Measurements from ENCODE around the gene KCNK5.

The KCNK5 gene

GRCh38 chr6:39224523-39225182 is 4.6 kb downstream of the KCNK5 start:
- H3K27ac ChIP-seq (ENCODE audit: low read depth, low read length) = no peak overlapping the region
- H3K27me3 ChIP-seq (ENCODE audit: control insufficient read depth in 1 of 2, insufficient read depth in 2 of 2, low read length in 2 of 2) = peaks cover 3 to 27% of the 10 kb centered on the region in 2 donors
- H3K9ac ChIP-seq (ENCODE audit: low read length) = no peak overlapping the region

DNA sequence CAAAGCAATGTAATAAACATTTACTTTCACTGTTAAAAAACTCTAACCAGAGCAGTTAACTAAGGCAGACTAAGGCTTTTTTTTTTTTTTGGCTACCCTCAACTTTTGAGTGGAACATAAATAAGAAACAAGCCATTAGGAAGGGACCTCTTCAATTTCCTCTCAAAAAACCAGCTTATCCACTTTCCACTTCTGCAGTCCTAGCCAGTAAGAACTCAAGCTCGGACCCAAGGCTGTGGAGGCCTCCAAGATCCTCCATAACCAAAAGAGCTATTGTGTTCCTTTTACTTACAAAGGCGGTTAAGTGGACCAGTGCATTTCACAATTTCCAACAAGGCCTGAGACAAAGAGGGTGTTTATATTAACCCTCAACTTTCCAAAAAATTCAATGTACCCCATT is 5.3 kb downstream of the KCNK5 start:
- Histone ChIP-seq H3K27ac (ENCODE audit: low read depth, low read length) (no peak overlapping the region), H3K36me3 (ENCODE audit: insufficient read depth, low read length) (no peaks in the 10 kb centered on the region), H3K4me3 (ENCODE audit: low read depth in 1 of 2, low read length in 2 of 2) (no peak overlapping the region), H3K27me3 (ENCODE audit: control insufficient read depth in 1 of 2, insufficient read depth in 2 of 2, low read length in 2 of 2) (peaks cover 3 to 20% of the 10 kb centered on the region in 2 donors), H3K9ac (ENCODE audit: low read length) (no peak overlapping the region), H3K9me3 (ENCODE audit: low read length) (no peaks in the 10 kb centered on the region), H3K4me1 (ENCODE audit: insufficient read depth, low read length) (no peaks in the 10 kb centered on the region)

More at GRCh38 chr6:39224523-39225182, 4.6 kb downstream of the KCNK5 start:
- no peaks in the 10 kb centered on the region for H3K4me1 ChIP-seq (ENCODE audit: insufficient read depth, low read length)
- no peak overlapping the region for H3K4me3 ChIP-seq (ENCODE audit: low read depth in 1 of 2, low read length in 2 of 2)
- H3K9me3 ChIP-seq (ENCODE audit: low read length) = no peaks in the 10 kb centered on the region
- H3K36me3 ChIP-seq (ENCODE audit: insufficient read depth, low read length) = no peaks in the 10 kb centered on the region

GRCh38 chr6:39223555-39223954 is 5.7 kb downstream of the KCNK5 start:
- no peaks in the 10 kb centered on the region for H3K4me1 ChIP-seq (ENCODE audit: insufficient read depth, low read length)
- H3K4me3 ChIP-seq (ENCODE audit: low read depth in 1 of 2, low read length in 2 of 2) = no peak overlapping the region
- H3K36me3 ChIP-seq (ENCODE audit: insufficient read depth, low read length) = no peaks in the 10 kb centered on the region
- H3K9me3 ChIP-seq (ENCODE audit: low read length) = no peaks in the 10 kb centered on the region
- H3K9ac ChIP-seq (ENCODE audit: low read length) = no peak overlapping the region
- peaks cover 3 to 16% of the 10 kb centered on the region in 2 donors for H3K27me3 ChIP-seq (ENCODE audit: control insufficient read depth in 1 of 2, insufficient read depth in 2 of 2, low read length in 2 of 2)
- H3K27ac ChIP-seq (ENCODE audit: low read depth, low read length) = no peak overlapping the region

DNA sequence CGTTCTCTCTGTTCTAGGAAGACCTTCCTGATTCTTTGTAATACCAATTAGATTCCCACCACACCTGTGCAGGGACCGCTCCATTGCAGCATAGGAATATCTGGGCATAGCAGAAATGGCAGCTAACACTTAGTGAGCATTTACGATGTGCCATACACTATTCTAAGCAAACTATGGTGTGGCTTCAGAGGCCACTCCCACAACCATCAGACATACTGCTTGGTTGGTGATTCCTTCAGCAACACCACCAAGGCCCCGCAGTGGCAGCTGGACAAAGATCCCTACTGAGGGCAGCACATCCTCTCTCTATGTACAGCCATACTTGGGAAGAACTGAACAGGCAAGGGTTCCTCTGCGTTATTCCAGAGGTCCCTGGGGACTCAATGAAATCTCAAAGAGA is 6.2 kb downstream of the KCNK5 start:
- no peak overlapping the region for H3K9ac ChIP-seq (ENCODE audit: low read length)
- H3K4me3 ChIP-seq (ENCODE audit: low read depth in 1 of 2, low read length in 2 of 2) = no peak overlapping the region
- H3K27me3 ChIP-seq (ENCODE audit: control insufficient read depth in 1 of 2, insufficient read depth in 2 of 2, low read length in 2 of 2) = peaks cover 3 to 11% of the 10 kb centered on the region in 2 donors
- H3K4me1 ChIP-seq (ENCODE audit: insufficient read depth, low read length) = no peaks in the 10 kb centered on the region
- H3K9me3 ChIP-seq (ENCODE audit: low read length) = no peaks in the 10 kb centered on the region
- H3K36me3 ChIP-seq (ENCODE audit: insufficient read depth, low read length) = no peaks in the 10 kb centered on the region
- no peak overlapping the region for H3K27ac ChIP-seq (ENCODE audit: low read depth, low read length)

GRCh38 chr6:39221779-39222641 is 7.3 kb downstream of the KCNK5 start:
- no peaks in the 10 kb centered on the region for H3K36me3 ChIP-seq (ENCODE audit: insufficient read depth, low read length)
- no peaks in the 10 kb centered on the region for H3K4me1 ChIP-seq (ENCODE audit: insufficient read depth, low read length)
- no peak overlapping the region for H3K9ac ChIP-seq (ENCODE audit: low read length)
- no peaks in the 10 kb centered on the region for H3K9me3 ChIP-seq (ENCODE audit: low read length)
- H3K27me3 ChIP-seq (ENCODE audit: control insufficient read depth in 1 of 2, insufficient read depth in 2 of 2, low read length in 2 of 2) = peaks cover 0 to 4% of the 10 kb centered on the region in 2 donors
- no peak overlapping the region for H3K4me3 ChIP-seq (ENCODE audit: low read depth in 1 of 2, low read length in 2 of 2)
- no peak overlapping the region for H3K27ac ChIP-seq (ENCODE audit: low read depth, low read length)

DNA sequence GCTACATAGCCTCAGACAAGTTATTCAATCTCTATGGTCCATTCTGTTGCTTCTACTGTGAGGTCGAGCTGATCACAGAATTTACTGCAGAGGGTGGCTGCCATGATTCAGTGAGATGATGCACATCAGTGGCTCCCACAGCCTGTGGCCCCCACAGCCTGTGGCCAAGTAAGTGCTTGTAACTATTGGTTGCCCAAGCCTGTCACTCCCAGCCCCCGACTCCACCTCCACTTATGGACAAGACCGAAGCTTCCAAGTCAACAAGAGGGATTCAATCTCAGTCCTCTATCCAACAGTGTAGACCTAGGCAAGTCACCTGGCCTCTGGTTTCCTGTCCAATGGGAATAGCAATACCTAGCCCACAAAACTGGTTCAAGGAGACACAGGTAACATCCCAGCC is 8.2 kb downstream of the KCNK5 start:
- Histone ChIP-seq H3K9ac (ENCODE audit: low read length) (no peak overlapping the region), H3K27ac (ENCODE audit: low read depth, low read length) (no peak overlapping the region), H3K4me1 (ENCODE audit: insufficient read depth, low read length) (no peaks in the 10 kb centered on the region), H3K27me3 (ENCODE audit: control insufficient read depth in 1 of 2, insufficient read depth in 2 of 2, low read length in 2 of 2) (peaks cover 0 to 4% of the 10 kb centered on the region in 2 donors), H3K36me3 (ENCODE audit: insufficient read depth, low read length) (no peaks in the 10 kb centered on the region), H3K4me3 (ENCODE audit: low read depth in 1 of 2, low read length in 2 of 2) (no peak overlapping the region), H3K9me3 (ENCODE audit: low read length) (no peaks in the 10 kb centered on the region)

DNA sequence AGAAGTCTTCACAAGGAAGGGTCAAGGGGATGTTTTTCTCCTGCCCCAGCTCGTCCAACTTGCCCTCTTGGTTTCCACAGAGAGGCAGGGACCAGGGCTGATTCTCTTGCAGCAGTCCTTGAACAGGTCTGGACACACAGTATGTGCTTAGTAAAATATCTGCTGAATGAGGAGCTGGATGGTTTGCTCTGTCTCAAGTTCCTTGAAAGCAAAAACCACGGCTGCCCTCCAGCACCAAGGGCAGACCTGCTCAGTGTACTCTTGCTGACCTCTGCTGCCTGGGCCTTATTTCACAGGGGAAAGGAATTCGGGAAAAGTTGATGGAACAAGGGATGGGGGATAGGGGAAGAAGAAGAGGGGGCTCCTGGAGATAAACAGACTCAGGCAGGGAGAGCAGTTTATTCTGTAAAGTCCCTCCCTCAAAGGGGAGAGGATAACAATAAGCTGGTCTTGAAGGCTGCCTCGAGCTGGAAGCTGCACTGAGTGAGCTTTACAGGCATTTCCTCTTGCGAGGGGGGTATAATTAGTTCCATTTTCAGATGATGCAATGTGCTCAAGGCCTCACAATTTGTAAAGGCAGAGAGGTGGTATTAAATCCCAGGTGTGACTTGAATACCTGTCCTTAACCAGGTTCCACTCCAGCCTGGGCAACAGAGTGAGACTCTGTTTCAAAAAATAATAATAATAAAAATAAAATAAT is 10.3 kb downstream of the KCNK5 start:
- Histone ChIP-seq H3K36me3 (ENCODE audit: insufficient read depth, low read length) (no peaks in the 10 kb centered on the region), H3K4me1 (ENCODE audit: insufficient read depth, low read length) (no peaks in the 10 kb centered on the region), H3K27ac (ENCODE audit: low read depth, low read length) (no peak overlapping the region), H3K4me3 (ENCODE audit: low read depth in 1 of 2, low read length in 2 of 2) (no peak overlapping the region), H3K9ac (ENCODE audit: low read length) (no peak overlapping the region), H3K27me3 (ENCODE audit: control insufficient read depth in 1 of 2, insufficient read depth in 2 of 2, low read length in 2 of 2) (no peaks in the 10 kb centered on the region), H3K9me3 (ENCODE audit: low read length) (no peaks in the 10 kb centered on the region)

DNA sequence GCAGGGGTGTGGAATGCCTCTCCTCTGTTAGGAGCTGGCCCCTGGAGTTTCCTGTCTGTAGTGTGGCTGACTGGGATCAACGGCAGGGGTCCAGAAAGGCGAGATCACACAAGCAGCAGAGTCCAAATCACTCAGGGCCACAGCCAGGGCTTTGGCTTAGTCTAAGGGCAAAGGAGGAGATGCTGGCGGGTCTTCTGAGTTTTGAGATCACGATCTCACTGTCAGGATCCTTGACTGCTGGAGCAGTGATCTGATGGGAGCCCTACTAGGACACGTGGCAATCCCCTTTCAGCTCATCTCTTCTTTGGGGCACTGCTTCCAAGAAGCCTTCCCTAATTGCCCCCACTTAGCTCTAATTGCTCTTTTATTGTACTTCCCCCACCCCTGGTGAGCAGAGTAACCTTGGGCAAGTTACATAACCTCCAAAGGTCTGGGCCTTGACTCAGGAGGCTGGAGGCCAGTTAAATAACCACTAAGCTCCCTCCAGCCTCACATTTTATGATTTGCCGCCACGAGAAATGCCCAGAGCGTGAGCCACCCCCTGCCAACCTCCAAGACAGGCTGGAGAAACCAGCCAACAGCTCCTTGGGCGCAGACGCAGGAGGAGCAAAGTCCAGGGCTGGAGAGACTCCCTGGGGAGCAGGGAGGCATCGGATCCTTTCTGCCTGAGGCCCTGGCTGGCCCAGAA is 12.0 kb downstream of the KCNK5 start:
- H3K9ac ChIP-seq (ENCODE audit: low read length) = no peak overlapping the region
- no peak overlapping the region for H3K27ac ChIP-seq (ENCODE audit: low read depth, low read length)
- no peak overlapping the region for H3K4me3 ChIP-seq (ENCODE audit: low read depth in 1 of 2, low read length in 2 of 2)
- H3K27me3 ChIP-seq (ENCODE audit: control insufficient read depth in 1 of 2, insufficient read depth in 2 of 2, low read length in 2 of 2) = no peaks in the 10 kb centered on the region
- no peaks in the 10 kb centered on the region for H3K36me3 ChIP-seq (ENCODE audit: insufficient read depth, low read length)
- no peaks in the 10 kb centered on the region for H3K4me1 ChIP-seq (ENCODE audit: insufficient read depth, low read length)
- H3K9me3 ChIP-seq (ENCODE audit: low read length) = no peaks in the 10 kb centered on the region

GRCh38 chr6:39215640-39216158 is 13.6 kb downstream of the KCNK5 start:
- Histone ChIP-seq H3K9me3 (ENCODE audit: low read length) (no peaks in the 10 kb centered on the region), H3K4me1 (ENCODE audit: insufficient read depth, low read length) (no peaks in the 10 kb centered on the region), H3K36me3 (ENCODE audit: insufficient read depth, low read length) (no peaks in the 10 kb centered on the region), H3K27me3 (ENCODE audit: control insufficient read depth in 1 of 2, insufficient read depth in 2 of 2, low read length in 2 of 2) (no peaks in the 10 kb centered on the region), H3K9ac (ENCODE audit: low read length) (no peak overlapping the region), H3K4me3 (ENCODE audit: low read depth in 1 of 2, low read length in 2 of 2) (no peak overlapping the region), H3K27ac (ENCODE audit: low read depth, low read length) (no peak overlapping the region)

GRCh38 chr6:39214846-39215639 is 14.2 kb downstream of the KCNK5 start:
- Histone ChIP-seq H3K9ac (ENCODE audit: low read length) (no peak overlapping the region), H3K4me3 (ENCODE audit: low read depth in 1 of 2, low read length in 2 of 2) (no peak overlapping the region), H3K36me3 (ENCODE audit: insufficient read depth, low read length) (no peaks in the 10 kb centered on the region), H3K9me3 (ENCODE audit: low read length) (no peaks in the 10 kb centered on the region), H3K27ac (ENCODE audit: low read depth, low read length) (no peak overlapping the region), H3K4me1 (ENCODE audit: insufficient read depth, low read length) (no peaks in the 10 kb centered on the region), H3K27me3 (ENCODE audit: control insufficient read depth in 1 of 2, insufficient read depth in 2 of 2, low read length in 2 of 2) (no peaks in the 10 kb centered on the region)
